ENCODE data around the gene SLC25A1.

Gene SLC25A1

GRCh38 chr22:19180740-19181410, 2.3 kb upstream of the SLC25A1 start:
- no peak for DNase-seq (ENCODE audit: low spot score)

- DNase-seq (ENCODE audit: low spot score), result no peak
Observed at GRCh38 chr22:19180234-19180633, 1.7 kb upstream of the SLC25A1 start.

GRCh38 chr22:19179497-19180048, 1.0 kb upstream of the SLC25A1 start:
- DNase-seq (ENCODE audit: low spot score), result peak; percentile 88

- peak; percentile 33 for DNase-seq (ENCODE audit: low spot score)
Observed at GRCh38 chr22:19178065-19178656, 375 bp downstream of the SLC25A1 start.

GRCh38 chr22:19177164-19178064, 1.1 kb downstream of the SLC25A1 start:
- no peak for DNase-seq (ENCODE audit: low spot score)

- DNase-seq (ENCODE audit: low spot score), result no peak
Observed at GRCh38 chr22:19176732-19177131, 1.8 kb downstream of the SLC25A1 start.

- DNase-seq (ENCODE audit: low spot score), result no peak
Observed at GRCh38 chr22:19176175-19176643, 2.3 kb downstream of the SLC25A1 start.

GRCh38 chr22:19175602-19176174, 2.8 kb downstream of the SLC25A1 start:
- DNase-seq (ENCODE audit: low spot score), result no peak

- DNase-seq (ENCODE audit: low spot score), result no peak
Observed at GRCh38 chr22:19175026-19175601, 3.4 kb downstream of the SLC25A1 start.

GRCh38 chr22:19174106-19175025, 4.2 kb downstream of the SLC25A1 start:
- DNase-seq (ENCODE audit: low spot score), result no peak

- DNase-seq (ENCODE audit: low spot score), result no peak
Observed at GRCh38 chr22:19173047-19174035, 5.2 kb downstream of the SLC25A1 start.

- no peak for DNase-seq (ENCODE audit: low spot score)
Observed at GRCh38 chr22:19172213-19173046, 6.1 kb downstream of the SLC25A1 start.

- no peak for DNase-seq (ENCODE audit: low spot score)
Observed at GRCh38 chr22:19169947-19170318, 8.6 kb downstream of the SLC25A1 start.

GRCh38 chr22:19169002-19169946, 9.3 kb downstream of the SLC25A1 start:
- DNase-seq (ENCODE audit: low spot score), result no peak

- DNase-seq (ENCODE audit: low spot score), result no peak
Observed at GRCh38 chr22:19168088-19168890, 10.2 kb downstream of the SLC25A1 start.

GRCh38 chr22:19167106-19167869, 11.2 kb downstream of the SLC25A1 start:
- no peak for DNase-seq (ENCODE audit: low spot score)
